Measurements from ENCODE around the gene LTBP2.

- TF ChIP-seq JARID2 (CRISPR knock-in tag; IDR thresholded peaks at IDR 0.05; ENCODE audit: insufficient replicate concordance) (no peak), SOX13 (IDR thresholded peaks at IDR 0.05) (no peak), SOX13 (CRISPR knock-in tag; conservative IDR thresholded peaks at IDR 0.05 in 1 of 2, IDR thresholded peaks at IDR 0.05 in 1 of 2) (no peak), LCORL (IDR thresholded peaks at IDR 0.05) (no peak), LCORL (CRISPR knock-in tag; IDR thresholded peaks at IDR 0.05) (no peak)
These were observed 29.8 kb upstream of the LTBP2 start for GRCh38 chr14:74641601-74642391.

All from HepG2 (cell line).